Measurements from ENCODE around the gene ALPI.
A peak's percentile ranks its signal among the peaks of the same experiment; 100 is the strongest.

Gene ALPI

DNA sequence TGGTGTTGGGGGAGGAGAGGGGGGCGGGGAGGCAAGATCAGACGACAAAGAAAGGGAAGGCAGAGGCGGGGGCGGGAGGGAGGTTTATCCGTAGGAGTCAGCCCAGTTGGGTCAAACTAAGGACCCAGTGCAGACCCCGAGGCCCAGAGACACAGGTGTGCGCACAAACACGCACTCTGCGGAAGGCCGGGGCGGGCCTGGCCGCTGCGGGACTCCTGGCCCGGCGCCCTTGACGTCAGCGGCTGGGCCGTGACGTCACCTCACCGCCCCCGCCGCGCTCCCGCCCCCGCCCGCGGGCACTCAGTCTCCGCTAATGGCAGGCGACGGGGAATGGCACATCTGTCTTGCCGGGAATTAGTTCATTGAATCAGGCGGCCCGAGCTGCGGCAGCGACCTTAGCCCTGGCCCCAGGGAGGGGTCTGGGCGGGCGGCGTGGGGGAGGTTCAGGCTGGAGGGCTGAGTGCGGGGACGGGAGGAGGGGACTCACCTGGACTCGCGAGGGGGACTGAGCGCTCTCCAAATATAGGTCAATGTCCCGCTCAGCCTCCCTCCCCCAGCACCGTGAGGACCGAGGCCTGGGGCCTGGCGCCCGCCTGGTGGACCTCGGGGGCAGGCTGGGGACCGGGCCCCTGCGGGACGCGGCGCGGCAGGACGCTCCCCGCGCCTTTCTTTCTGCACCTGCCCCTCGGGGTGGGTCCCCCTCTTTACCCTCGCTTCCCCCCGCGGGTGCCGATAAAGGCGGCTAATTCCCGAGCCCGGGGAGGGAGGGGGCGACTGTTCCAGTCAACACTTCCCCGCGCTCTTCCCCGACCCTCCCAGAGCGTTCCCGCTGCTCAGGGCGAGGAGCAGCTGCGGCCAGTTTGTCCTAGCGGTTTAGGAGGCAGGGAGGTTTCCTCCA lies 47.2 kb downstream of the ALPI start:
- Histone ChIP-seq H3K36me3 (ENCODE audit: control insufficient read depth, insufficient read depth, low read length) (no peaks in the 10 kb centered on the region), H3K79me1 (ENCODE audit: low read length) (no peaks in the 10 kb centered on the region), H2BK5ac (ENCODE audit: low read length) (no peak overlapping the region), H3K4me1 (ENCODE audit: control insufficient read depth, low read depth, low read length) (peaks cover 2% of the 10 kb centered on the region), H3K27ac (ENCODE audit: low read depth, low read length) (no peak overlapping the region), H3K18ac (ENCODE audit: low read length) (no peak overlapping the region), H3K4me3 (ENCODE audit: low read length) (peak overlapping the region; percentile 33), H3K23ac (ENCODE audit: low read length) (no peak overlapping the region), H4K8ac (ENCODE audit: low read depth, low read length) (no peak overlapping the region), H3K4me2 (ENCODE audit: low read length) (peak overlapping the region; percentile 77), H3K9ac (ENCODE audit: low read length) (peak overlapping the region; percentile 29), H3K79me2 (ENCODE audit: control insufficient read depth, insufficient read depth, low read length) (no peaks in the 10 kb centered on the region), H2AK5ac (ENCODE audit: low read length) (no peak overlapping the region), H2BK15ac (replicated peaks; ENCODE audit: low read depth) (no peak overlapping the region), H3K56ac (ENCODE audit: low read length) (peak overlapping the region; percentile 67), H3K27me3 (ENCODE audit: insufficient read depth, low read length, poor library complexity) (peaks cover 10% of the 10 kb centered on the region), H2BK120ac (ENCODE audit: low read depth, low read length) (no peak overlapping the region), H4K5ac (ENCODE audit: low read length) (no peak overlapping the region), H3K4ac (ENCODE audit: low read depth, low read length) (no peak overlapping the region)
- DNase-seq = peak; percentile 46
- no CpG with 5 or more reads among the region's 75 CpGs for WGBS (ENCODE audit: extremely low coverage, insufficient coverage, low lambda C conversion rate)

DNA sequence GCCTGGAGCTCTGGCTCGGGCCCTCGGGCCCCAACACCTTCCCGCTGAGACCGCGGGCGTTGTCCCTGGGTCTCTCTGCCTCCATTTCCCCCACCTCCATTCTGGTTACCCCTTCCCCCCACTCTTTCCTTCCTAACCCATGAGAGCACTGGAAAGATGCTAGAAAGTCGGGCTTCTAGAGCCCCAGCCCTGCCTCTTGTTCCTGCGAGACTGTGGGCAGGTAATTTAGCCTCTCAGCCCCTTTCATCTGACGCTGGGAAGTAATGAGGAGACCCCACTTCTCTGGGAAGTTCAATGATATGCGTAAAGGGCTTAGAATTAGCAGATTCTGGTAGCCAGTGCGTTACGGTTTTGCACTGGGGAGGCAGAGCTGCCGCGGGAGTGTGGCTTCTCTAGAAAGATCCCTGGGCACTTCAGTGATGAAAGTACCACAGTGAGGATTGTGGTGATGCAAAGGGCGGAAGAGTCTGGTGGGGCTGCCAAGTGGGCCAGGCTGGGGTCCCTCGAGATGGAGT lies 47.9 kb downstream of the ALPI start:
- H2AK5ac ChIP-seq (ENCODE audit: low read length) = no peak overlapping the region
- no peak for DNase-seq
- no peaks in the 10 kb centered on the region for H3K79me2 ChIP-seq (ENCODE audit: control insufficient read depth, insufficient read depth, low read length)
- H3K36me3 ChIP-seq (ENCODE audit: control insufficient read depth, insufficient read depth, low read length) = no peaks in the 10 kb centered on the region
- no peak overlapping the region for H3K27ac ChIP-seq (ENCODE audit: low read depth, low read length)
- H3K4ac ChIP-seq (ENCODE audit: low read depth, low read length) = no peak overlapping the region
- H3K4me3 ChIP-seq (ENCODE audit: low read length) = no peak overlapping the region
- H3K23ac ChIP-seq (ENCODE audit: low read length) = no peak overlapping the region
- H3K4me1 ChIP-seq (ENCODE audit: control insufficient read depth, low read depth, low read length) = peaks cover 2% of the 10 kb centered on the region
- no peak overlapping the region for H2BK120ac ChIP-seq (ENCODE audit: low read depth, low read length)
- peaks cover 10% of the 10 kb centered on the region for H3K27me3 ChIP-seq (ENCODE audit: insufficient read depth, low read length, poor library complexity)
- no peak overlapping the region for H4K5ac ChIP-seq (ENCODE audit: low read length)
- H3K4me2 ChIP-seq (ENCODE audit: low read length) = peak overlapping the region; percentile 77
- no peaks in the 10 kb centered on the region for H3K79me1 ChIP-seq (ENCODE audit: low read length)
- no CpG with 5 or more reads among the region's 16 CpGs for WGBS (ENCODE audit: extremely low coverage, insufficient coverage, low lambda C conversion rate)
- H3K9ac ChIP-seq (ENCODE audit: low read length) = no peak overlapping the region
- peak overlapping the region; percentile 17 for H3K56ac ChIP-seq (ENCODE audit: low read length)
- no peak overlapping the region for H2BK5ac ChIP-seq (ENCODE audit: low read length)
- H2BK15ac ChIP-seq (replicated peaks; ENCODE audit: low read depth) = no peak overlapping the region
- H3K18ac ChIP-seq (ENCODE audit: low read length) = no peak overlapping the region
- H4K8ac ChIP-seq (ENCODE audit: low read depth, low read length) = no peak overlapping the region

DNA sequence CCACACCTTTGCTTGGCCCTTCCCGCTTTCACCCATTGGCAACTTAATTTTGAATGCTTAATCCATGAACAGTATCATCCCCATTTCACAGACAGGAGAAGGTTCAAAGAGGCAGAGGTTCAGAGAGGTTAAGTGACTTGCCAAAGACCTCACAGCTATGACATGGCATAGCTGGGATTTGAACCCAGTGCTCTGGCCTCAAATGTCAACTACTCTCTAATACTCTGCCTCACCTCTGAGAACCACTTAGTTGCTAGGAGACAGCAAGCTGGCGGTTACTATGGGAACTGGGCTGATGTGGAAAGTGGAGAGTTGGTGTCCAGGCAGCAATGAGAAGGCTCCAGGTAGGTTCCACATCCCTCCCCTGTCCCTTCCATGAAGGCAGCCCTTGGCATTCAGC lies 48.5 kb downstream of the ALPI start:
- Histone ChIP-seq H2BK120ac (ENCODE audit: low read depth, low read length) (no peak overlapping the region), H3K18ac (ENCODE audit: low read length) (no peak overlapping the region), H3K27me3 (ENCODE audit: insufficient read depth, low read length, poor library complexity) (peaks cover 10% of the 10 kb centered on the region), H2AK5ac (ENCODE audit: low read length) (no peak overlapping the region), H2BK5ac (ENCODE audit: low read length) (no peak overlapping the region), H4K5ac (ENCODE audit: low read length) (no peak overlapping the region), H3K56ac (ENCODE audit: low read length) (no peak overlapping the region), H3K4ac (ENCODE audit: low read depth, low read length) (no peak overlapping the region), H4K8ac (ENCODE audit: low read depth, low read length) (no peak overlapping the region), H3K79me2 (ENCODE audit: control insufficient read depth, insufficient read depth, low read length) (no peaks in the 10 kb centered on the region), H3K4me2 (ENCODE audit: low read length) (no peak overlapping the region), H3K4me3 (ENCODE audit: low read length) (no peak overlapping the region), H3K4me1 (ENCODE audit: control insufficient read depth, low read depth, low read length) (peaks cover 2% of the 10 kb centered on the region), H3K36me3 (ENCODE audit: control insufficient read depth, insufficient read depth, low read length) (no peaks in the 10 kb centered on the region), H3K79me1 (ENCODE audit: low read length) (no peaks in the 10 kb centered on the region), H2BK15ac (replicated peaks; ENCODE audit: low read depth) (no peak overlapping the region), H3K23ac (ENCODE audit: low read length) (no peak overlapping the region), H3K9ac (ENCODE audit: low read length) (no peak overlapping the region), H3K27ac (ENCODE audit: low read depth, low read length) (no peak overlapping the region)
- WGBS (ENCODE audit: extremely low coverage, insufficient coverage, low lambda C conversion rate) = no CpG with 5 or more reads among the region's 2 CpGs
- peak; percentile 76 for DNase-seq

DNA sequence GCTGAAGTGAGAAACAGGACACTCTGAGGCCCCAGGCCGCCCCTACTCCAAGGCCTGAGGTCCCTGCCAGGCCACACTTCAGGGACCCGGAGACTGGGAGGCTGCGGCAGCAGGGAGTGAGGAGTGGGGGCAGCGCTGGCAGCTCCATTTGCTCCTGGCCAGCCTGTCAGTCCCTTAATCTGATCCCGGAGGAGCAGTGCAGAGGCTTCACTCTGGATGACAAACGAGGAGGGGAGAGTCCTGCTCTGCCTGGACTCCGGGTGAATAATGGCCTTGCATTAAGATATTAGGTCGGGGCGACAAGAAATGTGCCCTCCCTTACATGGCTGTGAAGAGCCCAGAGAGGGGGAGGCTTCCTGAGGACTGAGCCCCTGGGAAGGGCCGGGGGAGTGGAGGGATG lies 49.9 kb downstream of the ALPI start:
- Histone ChIP-seq H2BK15ac (replicated peaks; ENCODE audit: low read depth) (no peak overlapping the region), H3K27me3 (ENCODE audit: insufficient read depth, low read length, poor library complexity) (peaks cover 10% of the 10 kb centered on the region), H3K4me2 (ENCODE audit: low read length) (no peak overlapping the region), H3K36me3 (ENCODE audit: control insufficient read depth, insufficient read depth, low read length) (no peaks in the 10 kb centered on the region), H3K4me3 (ENCODE audit: low read length) (no peak overlapping the region), H4K5ac (ENCODE audit: low read length) (no peak overlapping the region), H3K23ac (ENCODE audit: low read length) (no peak overlapping the region), H2BK5ac (ENCODE audit: low read length) (no peak overlapping the region), H4K8ac (ENCODE audit: low read depth, low read length) (no peak overlapping the region), H3K4ac (ENCODE audit: low read depth, low read length) (no peak overlapping the region), H3K79me1 (ENCODE audit: low read length) (no peaks in the 10 kb centered on the region), H3K27ac (ENCODE audit: low read depth, low read length) (no peak overlapping the region), H3K56ac (ENCODE audit: low read length) (no peak overlapping the region), H3K79me2 (ENCODE audit: control insufficient read depth, insufficient read depth, low read length) (no peaks in the 10 kb centered on the region), H3K4me1 (ENCODE audit: control insufficient read depth, low read depth, low read length) (peaks cover 2% of the 10 kb centered on the region), H2BK120ac (ENCODE audit: low read depth, low read length) (no peak overlapping the region), H3K9ac (ENCODE audit: low read length) (no peak overlapping the region), H3K18ac (ENCODE audit: low read length) (no peak overlapping the region), H2AK5ac (ENCODE audit: low read length) (no peak overlapping the region)
- WGBS (ENCODE audit: extremely low coverage, insufficient coverage, low lambda C conversion rate) = no CpG with 5 or more reads among the region's 10 CpGs
- peak; percentile 14 for DNase-seq

DNA sequence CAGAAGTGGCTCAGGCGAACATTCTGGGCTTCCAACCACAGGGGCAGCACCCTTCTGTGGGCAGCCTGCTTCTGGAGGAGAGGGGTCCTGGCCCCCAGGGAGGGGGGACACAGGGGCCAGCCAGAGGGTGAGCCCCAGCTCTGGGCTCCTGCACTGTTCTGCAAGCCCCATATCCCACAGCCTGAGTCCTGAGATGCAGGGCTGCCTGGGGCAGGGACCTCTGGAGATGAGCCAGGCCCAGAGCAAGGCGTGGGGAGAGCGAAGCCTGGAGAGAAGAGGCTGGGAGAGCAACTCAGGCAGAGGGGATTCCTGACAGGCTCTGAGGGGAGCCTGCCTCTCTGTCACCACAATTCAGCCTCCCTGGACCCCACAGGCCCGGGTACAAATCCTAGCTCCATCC lies 50.8 kb downstream of the ALPI start:
- peaks cover 2% of the 10 kb centered on the region for H3K4me1 ChIP-seq (ENCODE audit: control insufficient read depth, low read depth, low read length)
- no peak overlapping the region for H3K27ac ChIP-seq (ENCODE audit: low read depth, low read length)
- WGBS (ENCODE audit: extremely low coverage, insufficient coverage, low lambda C conversion rate) = no CpG with 5 or more reads among the region's 4 CpGs

More for the DNA sequence above, 50.8 kb downstream of the ALPI start:
- Histone ChIP-seq H3K23ac (ENCODE audit: low read length) (no peak overlapping the region), H4K8ac (ENCODE audit: low read depth, low read length) (no peak overlapping the region), H3K36me3 (ENCODE audit: control insufficient read depth, insufficient read depth, low read length) (no peaks in the 10 kb centered on the region), H3K4ac (ENCODE audit: low read depth, low read length) (no peak overlapping the region), H2BK120ac (ENCODE audit: low read depth, low read length) (no peak overlapping the region), H2AK5ac (ENCODE audit: low read length) (no peak overlapping the region), H4K5ac (ENCODE audit: low read length) (no peak overlapping the region), H2BK15ac (replicated peaks; ENCODE audit: low read depth) (no peak overlapping the region), H3K4me3 (ENCODE audit: low read length) (no peak overlapping the region), H3K79me1 (ENCODE audit: low read length) (no peaks in the 10 kb centered on the region), H3K56ac (ENCODE audit: low read length) (no peak overlapping the region), H3K4me2 (ENCODE audit: low read length) (no peak overlapping the region), H3K27me3 (ENCODE audit: insufficient read depth, low read length, poor library complexity) (peaks cover 10% of the 10 kb centered on the region), H3K9ac (ENCODE audit: low read length) (no peak overlapping the region), H3K18ac (ENCODE audit: low read length) (no peak overlapping the region), H2BK5ac (ENCODE audit: low read length) (no peak overlapping the region), H3K79me2 (ENCODE audit: control insufficient read depth, insufficient read depth, low read length) (no peaks in the 10 kb centered on the region)
- no peak for DNase-seq

Measured in mesendoderm (in vitro differentiated cells).